ENCODE data around the gene GNG14. TPM values are rescaled to one million over a fixed set of nuclear protein-coding genes. Genes with fewer than 3 reads are reported as not detected.

GNG14 gene
- total and polyA plus RNA-seq, 2 of the 13 experiments (the other 11 are each of a cell fraction or from before 2014, with no cell fraction given): not detected

DNA sequence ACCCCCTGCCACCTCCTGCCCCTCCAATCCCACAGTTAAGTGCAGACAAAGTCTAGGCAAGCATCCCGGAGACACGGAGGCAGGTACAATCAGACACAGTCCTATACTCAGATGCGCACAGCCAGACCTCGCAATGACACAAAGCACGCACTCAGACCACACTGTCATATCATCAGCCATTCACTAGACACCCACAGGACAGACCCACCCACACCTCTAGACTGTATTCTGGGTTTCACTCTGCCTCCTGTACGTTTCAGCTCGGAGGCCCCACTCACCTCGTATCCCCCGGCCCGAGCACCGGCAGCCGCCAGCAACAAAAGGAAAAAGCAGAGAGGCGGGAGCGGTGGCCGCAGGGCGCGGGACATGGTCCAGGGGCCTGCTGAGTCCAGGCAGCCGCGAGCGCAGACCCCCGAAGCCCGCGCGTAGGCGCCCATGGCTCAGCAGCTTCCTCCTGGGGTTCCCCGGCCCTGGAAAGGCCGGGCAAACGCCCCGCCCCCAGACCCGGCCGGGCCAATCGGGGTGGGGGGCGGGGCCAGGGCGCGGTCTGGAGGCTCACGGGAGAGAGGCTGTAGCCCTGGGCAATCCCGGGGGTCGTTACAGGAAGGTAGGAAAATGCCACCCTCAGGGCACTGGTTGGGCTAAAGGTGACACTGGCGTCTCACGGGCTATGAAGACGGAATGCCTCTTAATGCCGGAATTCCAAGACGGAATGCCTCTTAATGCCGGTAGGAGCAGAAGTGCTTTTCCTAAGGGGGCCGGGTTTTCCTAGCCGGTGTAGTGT lies 21.3 kb upstream of the GNG14 start, which contains the start of the genes MAN2B1 and WDR83 (continued):
- TF ChIP-seq SETDB1 (CRISPR knock-in tag; IDR thresholded peaks at IDR 0.05; ENCODE audit: borderline replicate concordance) (no peak), ZNF615 (CRISPR knock-in tag; IDR thresholded peaks at IDR 0.05; ENCODE audit: borderline replicate concordance) (no peak), ZNF446 (CRISPR knock-in tag; IDR thresholded peaks at IDR 0.05) (no peak), ZNF709 (CRISPR knock-in tag; IDR thresholded peaks at IDR 0.05) (no peak), ZNF207 (IDR thresholded peaks at IDR 0.05; ENCODE audit: borderline replicate concordance) (no peak), ATM (IDR thresholded peaks at IDR 0.05; ENCODE audit: borderline replicate concordance) (no peak), SOX13 (IDR thresholded peaks at IDR 0.05) (no peak), SOX13 (CRISPR knock-in tag; conservative IDR thresholded peaks at IDR 0.05 in 1 of 2, IDR thresholded peaks at IDR 0.05 in 1 of 2) (no peak), ATRX (CRISPR knock-in tag; IDR thresholded peaks at IDR 0.05; ENCODE audit: borderline replicate concordance) (no peak), ZSCAN20 (CRISPR knock-in tag; IDR thresholded peaks at IDR 0.05; ENCODE audit: borderline replicate concordance) (no peak), SMARCE1 (IDR thresholded peaks at IDR 0.05; ENCODE audit: borderline replicate concordance) (no peak), SPEN (CRISPR knock-in tag; IDR thresholded peaks at IDR 0.05; ENCODE audit: low read depth) (peak; percentile 27; the same call in 1 of the 2 replicates), ZNF34 (CRISPR knock-in tag; IDR thresholded peaks at IDR 0.05; ENCODE audit: borderline replicate concordance) (no peak), CCDC6 (CRISPR knock-in tag; IDR thresholded peaks at IDR 0.05) (0 out of 2 replicates have a peak, but pooled peaks have one; percentile 23), ZKSCAN8 (CRISPR knock-in tag; IDR thresholded peaks at IDR 0.05; ENCODE audit: borderline replicate concordance) (no peak), MBD4 (IDR thresholded peaks at IDR 0.05; ENCODE audit: borderline replicate concordance, low read length) (no peak), ZNF343 (CRISPR knock-in tag; IDR thresholded peaks at IDR 0.05) (no peak), ZEB1 (IDR thresholded peaks at IDR 0.05; ENCODE audit: insufficient replicate concordance, low read depth) (no peak), ZNF501 (CRISPR knock-in tag; IDR thresholded peaks at IDR 0.05) (peak; percentile 77; the same call in 1 of the 2 replicates), CHCHD3 (CRISPR knock-in tag; IDR thresholded peaks at IDR 0.05) (no peak), KLF9 (CRISPR knock-in tag; IDR thresholded peaks at IDR 0.05; ENCODE audit: low read depth) (0 out of 2 replicates have a peak, but pooled peaks have one; percentile 55), RFXAP (CRISPR knock-in tag; IDR thresholded peaks at IDR 0.05; ENCODE audit: borderline replicate concordance) (0 out of 2 replicates have a peak, but pooled peaks have one; percentile 40)
- TF ChIP-seq, protein P1, sequence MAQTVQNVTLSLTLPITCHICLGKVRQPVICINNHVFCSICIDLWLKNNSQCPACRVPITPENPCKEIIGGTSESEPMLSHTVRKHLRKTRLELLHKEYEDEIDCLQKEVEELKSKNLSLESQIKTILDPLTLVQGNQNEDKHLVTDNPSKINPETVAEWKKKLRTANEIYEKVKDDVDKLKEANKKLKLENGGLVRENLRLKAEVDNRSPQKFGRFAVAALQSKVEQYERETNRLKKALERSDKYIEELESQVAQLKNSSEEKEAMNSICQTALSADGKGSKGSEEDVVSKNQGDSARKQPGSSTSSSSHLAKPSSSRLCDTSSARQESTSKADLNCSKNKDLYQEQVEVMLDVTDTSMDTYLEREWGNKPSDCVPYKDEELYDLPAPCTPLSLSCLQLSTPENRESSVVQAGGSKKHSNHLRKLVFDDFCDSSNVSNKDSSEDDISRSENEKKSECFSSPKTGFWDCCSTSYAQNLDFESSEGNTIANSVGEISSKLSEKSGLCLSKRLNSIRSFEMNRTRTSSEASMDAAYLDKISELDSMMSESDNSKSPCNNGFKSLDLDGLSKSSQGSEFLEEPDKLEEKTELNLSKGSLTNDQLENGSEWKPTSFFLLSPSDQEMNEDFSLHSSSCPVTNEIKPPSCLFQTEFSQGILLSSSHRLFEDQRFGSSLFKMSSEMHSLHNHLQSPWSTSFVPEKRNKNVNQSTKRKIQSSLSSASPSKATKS (CRISPR knock-in tag; IDR thresholded peaks at IDR 0.05): no peak
- TF ChIP-seq, protein P2, sequence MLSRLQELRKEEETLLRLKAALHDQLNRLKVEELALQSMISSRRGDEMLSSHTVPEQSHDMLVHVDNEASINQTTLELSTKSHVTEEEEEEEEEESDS (CRISPR knock-in tag; IDR thresholded peaks at IDR 0.05; ENCODE audit: borderline replicate concordance): no peak
- TF ChIP-seq, protein P3, sequence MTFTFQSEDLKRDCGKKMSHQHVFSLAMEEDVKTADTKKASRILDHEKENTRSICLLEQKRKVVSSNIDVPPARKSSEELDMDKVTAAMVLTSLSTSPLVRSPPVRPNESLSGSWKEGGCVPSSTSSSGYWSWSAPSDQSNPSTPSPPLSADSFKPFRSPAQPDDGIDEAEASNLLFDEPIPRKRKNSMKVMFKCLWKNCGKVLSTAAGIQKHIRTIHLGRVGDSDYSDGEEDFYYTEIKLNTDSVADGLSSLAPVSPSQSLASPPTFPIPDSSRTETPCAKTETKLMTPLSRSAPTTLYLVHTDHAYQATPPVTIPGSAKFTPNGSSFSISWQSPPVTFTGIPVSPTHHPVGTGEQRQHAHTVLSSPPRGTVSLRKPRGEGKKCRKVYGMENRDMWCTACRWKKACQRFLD (CRISPR knock-in tag; IDR thresholded peaks at IDR 0.05; ENCODE audit: borderline replicate concordance): no peak; the same call in 1 of the 2 replicates
